SK-MEL-5 (cell line): Measurements from ENCODE around the gene PFKFB3. TPM values are rescaled to one million over a fixed set of nuclear protein-coding genes. Genes with fewer than 3 reads are reported as not detected.
"Not testable (repeated sequence)": the region's sequence is repeated elsewhere in the genome, so short reads cannot be mapped to it uniquely, and the experiment has no call there.

Experiments
- DNase-seq: peaks from one replicate; pipeline ENCODE4 v3.0.0-alpha.2; 2016; ENCODE audit warnings: low read depth, low spot score
- in situ Hi-C: cut with HindIII; loops from 2 replicates; pipeline ENCODE4 v1.10.0; 2016; ENCODE audit warnings: low sequenced_read_pairs, high pct_unique_total_duplicates, low pct_unique_long_range_greater_than_20kb
- total RNA-seq: library from RNA; depleted of rRNA; stranded (reverse); fragments of >200 nt; shearing (Covaris generic); gene quantifications from 2 replicates; pipeline ENCODE4 v1.2.3, GENCODE V29; 2014

Gene PFKFB3
- total RNA-seq, 1 experiment from 2014 or later: 17.9 TPM

DNA sequence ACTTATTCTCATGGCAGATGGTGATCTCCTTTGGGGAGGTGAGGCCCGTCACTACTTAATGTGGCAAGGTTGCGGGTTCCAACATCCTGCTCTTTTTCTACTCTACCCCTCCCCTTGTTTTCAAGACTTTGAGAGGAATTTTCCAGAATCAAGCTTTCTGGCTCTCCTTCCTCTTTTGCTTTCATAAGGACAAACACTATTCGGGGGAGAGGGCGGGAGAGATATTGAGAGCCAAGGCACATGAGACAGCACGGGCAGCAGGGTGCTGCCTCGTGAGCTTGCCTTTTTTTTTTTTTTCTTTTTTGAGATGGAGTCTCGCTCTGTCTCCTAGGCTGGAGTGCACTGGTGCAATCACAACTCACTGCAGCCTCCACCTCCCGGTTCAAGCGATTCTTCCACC lies 6.9 kb upstream of the PFKFB3 start:
- no peak for DNase-seq
- in situ Hi-C loops: no loop called here

GRCh38 chr10:6196524-6196923 lies 6.2 kb upstream of the PFKFB3 start:
- DNase-seq, in situ Hi-C loops: not testable (repeated sequence)

- no peak for DNase-seq
- in situ Hi-C loops: no loop called here
Measured at GRCh38 chr10:6197321-6197720, 5.4 kb upstream of the PFKFB3 start.

DNA sequence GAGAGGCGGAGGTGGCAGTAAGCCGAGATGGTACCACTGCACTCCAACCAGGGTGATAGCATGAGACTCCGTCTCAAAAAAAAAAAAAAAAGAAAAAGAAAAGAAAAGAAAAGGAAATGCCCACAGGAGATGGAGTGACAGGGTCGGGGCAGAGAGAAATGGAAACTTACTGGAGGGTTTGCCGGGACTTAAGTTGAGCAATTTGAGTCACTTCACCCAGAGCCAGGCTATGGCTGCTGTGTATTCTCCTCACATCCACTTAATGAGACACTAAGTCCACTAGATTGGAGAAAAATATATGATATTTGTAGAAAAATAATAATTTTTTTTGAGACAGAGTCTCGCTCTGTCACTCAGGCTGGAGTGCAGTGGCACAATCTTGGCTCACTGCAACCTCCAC lies 4.6 kb upstream of the PFKFB3 start:
- DNase-seq: no peak
- in situ Hi-C loops: no loop called here

DNA sequence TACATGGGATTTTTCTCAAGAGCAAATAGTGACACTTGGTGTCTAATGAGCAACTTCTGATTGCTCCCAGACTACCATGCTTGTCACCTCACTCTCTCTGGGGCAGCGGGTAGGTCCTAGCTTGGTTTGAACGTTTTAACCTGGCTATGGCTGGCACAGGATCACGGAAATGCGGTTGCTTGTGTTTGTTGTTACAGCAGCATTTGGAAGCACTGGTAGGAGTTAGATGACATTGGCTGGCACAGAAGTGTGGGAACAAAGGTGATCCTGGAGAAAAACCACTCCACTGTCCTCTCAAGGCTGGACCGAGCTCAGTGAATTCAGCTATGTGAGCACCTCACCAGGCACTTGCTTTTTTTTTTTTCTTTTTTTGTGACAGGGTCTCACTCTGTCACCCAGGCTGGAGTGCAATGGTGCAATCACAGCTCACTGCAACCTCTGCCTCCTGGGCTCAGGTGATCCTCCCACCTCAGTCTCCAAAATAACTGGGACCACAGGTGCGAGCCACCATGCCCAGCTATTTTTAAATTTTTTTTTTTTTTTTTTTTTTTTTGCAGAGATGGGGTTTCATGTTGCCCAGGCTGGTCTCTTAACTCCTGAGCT lies 3.5 kb upstream of the PFKFB3 start:
- in situ Hi-C loops: no loop called here

GRCh38 chr10:6200440-6200733 lies 2.3 kb upstream of the PFKFB3 start:
- DNase-seq: no peak
- in situ Hi-C loops: no loop called here

More for the DNA sequence above, 3.5 kb upstream of the PFKFB3 start:
- no peak for DNase-seq

DNA sequence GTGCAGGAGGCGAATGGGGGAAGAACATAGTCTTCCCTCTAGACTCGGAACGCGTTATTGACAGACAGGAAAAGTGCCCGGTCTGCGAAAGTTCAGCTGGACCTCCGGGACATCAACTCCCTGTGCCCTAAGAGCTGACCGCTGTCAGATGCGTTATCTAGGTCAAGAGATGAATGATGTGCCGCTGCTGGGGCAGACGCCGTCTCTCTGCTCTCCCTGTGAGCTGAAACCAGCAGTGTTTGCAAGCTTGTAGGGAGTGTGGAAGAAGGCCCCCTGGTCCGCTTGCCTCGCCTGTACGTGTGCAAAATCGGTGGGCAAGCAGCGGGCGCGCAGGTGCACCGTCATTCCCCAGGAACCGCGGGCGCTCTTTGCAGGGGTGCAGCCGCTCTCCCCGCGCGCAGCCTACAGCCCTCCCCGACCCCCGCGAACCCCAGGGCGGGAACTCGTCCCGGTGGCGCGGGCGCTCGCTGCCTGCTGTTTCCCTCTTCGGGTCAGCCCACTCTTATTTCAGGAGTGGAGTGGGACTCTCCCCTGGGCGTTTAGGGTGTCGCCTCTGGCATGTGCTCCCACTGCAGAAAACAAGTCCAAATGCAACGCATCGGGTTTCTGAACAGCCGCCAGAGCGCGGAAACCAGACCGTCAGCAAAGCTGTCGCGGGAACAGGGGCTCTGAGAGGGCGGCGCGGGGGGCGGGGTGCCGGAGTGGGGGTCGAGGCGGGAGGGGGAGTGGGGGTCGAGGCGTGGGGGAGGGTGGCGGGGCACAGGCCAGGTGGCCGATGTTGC lies 1.8 kb upstream of the PFKFB3 start:
- in situ Hi-C loops: no loop called here
- no peak for DNase-seq

DNA sequence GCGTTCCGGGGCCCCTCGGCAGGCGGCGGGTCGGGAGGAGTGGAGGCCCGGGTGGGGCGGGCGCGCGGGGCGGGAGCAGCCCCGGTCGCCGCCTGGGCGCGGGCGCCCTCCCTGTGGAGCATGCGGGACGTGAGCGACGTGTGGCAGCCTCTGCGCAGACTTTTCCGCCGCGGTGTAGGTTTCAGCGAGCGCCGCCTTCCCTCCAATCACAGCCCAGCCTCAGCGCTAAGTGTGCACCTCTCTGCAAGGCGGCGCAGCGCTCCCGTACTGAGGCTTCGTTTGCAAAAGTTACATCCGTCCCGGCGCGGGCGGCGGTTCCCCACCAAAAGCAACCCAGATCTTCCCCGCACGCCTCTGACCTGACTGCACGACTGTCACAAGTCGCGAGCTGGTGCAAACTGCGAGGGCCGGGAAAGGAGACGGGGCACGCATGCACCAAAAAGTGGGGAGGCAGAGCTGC lies 1.2 kb upstream of the PFKFB3 start:
- in situ Hi-C loops: no loop called here
- no peak for DNase-seq

GRCh38 chr10:6202098-6202683 lies 541 bp upstream of the PFKFB3 start:
- in situ Hi-C loops: no loop called here
- no peak for DNase-seq

DNA sequence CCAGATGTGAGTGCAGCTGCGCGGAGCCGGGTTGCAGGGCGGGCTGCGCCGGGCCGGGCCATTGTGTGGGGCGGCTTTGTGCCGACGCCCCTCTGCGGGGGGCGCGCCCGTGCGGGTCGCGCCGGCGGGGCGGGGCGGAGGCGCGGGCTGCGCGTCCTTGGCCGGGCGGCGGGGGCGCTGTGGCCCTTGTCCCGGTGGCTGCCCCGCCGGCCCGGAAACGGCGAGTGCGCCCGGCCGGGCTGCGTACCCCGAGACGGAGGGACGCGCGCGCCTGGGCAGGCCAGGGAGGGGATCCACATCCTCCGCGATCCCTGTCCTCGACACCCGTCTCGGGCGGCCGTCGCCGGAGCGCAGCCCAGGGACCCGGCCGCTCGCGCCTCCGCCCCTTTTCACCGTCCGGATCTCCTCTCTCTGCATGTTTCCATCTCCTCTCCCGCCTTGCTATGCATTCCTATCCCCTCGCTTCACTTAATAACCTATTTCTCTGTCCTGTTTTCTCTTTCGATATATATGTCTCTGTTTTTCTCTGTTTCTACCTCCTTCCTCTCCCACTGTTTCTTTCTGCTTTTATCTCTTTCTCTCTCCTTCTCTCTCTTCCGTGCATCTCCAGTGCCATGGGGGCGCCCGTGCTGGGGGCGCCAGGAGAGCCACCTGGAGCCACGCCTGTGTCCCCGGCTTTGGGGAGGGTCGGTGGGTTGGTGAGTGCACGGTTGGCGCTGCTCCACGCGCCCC lies 765 bp downstream of the PFKFB3 start:
- DNase-seq: peak; percentile 43

GRCh38 chr10:6204063-6204340 lies 1.3 kb downstream of the PFKFB3 start:
- peak; percentile 16 for DNase-seq
- in situ Hi-C loops: no loop called here

More for the DNA sequence above, 765 bp downstream of the PFKFB3 start:
- in situ Hi-C loops: no loop called here

DNA sequence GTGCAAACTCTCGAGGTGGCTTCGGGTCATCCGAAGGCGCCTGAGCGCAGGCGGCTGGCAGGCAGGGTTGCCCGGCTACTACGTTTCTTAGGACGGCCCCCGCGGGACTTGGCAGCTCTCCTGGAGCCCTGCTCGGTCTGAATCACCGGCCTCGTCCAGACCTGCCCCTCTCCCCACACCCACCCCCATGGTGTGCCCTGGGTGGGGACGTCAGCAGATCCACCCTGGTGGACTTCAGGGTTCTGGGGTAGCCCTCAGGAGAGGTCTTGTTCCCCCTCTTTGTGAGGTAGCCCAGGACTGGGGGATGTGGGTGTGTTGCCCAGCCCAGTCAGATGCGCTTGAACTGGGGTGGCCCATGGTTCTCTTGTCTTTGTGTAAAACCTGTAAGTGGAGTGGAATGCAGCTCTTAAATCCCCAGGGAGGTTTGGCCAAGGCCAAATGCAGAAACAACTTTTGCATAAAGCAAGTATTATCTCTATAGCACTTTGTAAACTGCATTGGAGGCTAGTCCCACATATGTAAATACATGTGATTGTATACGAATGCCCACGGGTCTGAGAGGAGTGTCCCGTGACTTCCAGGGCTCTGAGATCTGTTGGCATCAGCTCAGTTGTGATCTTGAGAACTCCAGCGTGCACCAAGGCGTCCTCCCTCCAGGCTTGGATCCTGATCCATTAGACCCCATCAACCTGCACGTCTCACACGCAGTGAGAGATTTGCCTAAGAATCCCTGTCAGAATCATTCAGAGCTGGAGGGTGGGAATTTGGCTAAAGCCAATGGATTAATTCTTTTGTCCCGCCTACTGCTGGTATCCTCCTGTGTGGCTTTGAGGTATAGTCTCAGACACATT lies 1.8 kb downstream of the PFKFB3 start:
- in situ Hi-C loops: no loop called here

GRCh38 chr10:6206486-6206885 lies 3.8 kb downstream of the PFKFB3 start:
- in situ Hi-C loops, DNase-seq: not testable (repeated sequence)

More for the DNA sequence above, 1.8 kb downstream of the PFKFB3 start:
- peak; percentile 90 for DNase-seq

GRCh38 chr10:6207658-6208057 lies 4.9 kb downstream of the PFKFB3 start:
- DNase-seq: peak; percentile 2
- in situ Hi-C loops: no loop called here

- in situ Hi-C loops: no loop called here
- peak; percentile 3 for DNase-seq
Measured at GRCh38 chr10:6208799-6209235, 6.1 kb downstream of the PFKFB3 start.

- DNase-seq: no peak
- in situ Hi-C loops: no loop called here
Measured at GRCh38 chr10:6211341-6211670, 8.6 kb downstream of the PFKFB3 start.

- in situ Hi-C loops: no loop called here
- no peak for DNase-seq
Measured at GRCh38 chr10:6211671-6212635, 9.2 kb downstream of the PFKFB3 start.
